ENCODE measurements around the gene PTS.

DNA sequence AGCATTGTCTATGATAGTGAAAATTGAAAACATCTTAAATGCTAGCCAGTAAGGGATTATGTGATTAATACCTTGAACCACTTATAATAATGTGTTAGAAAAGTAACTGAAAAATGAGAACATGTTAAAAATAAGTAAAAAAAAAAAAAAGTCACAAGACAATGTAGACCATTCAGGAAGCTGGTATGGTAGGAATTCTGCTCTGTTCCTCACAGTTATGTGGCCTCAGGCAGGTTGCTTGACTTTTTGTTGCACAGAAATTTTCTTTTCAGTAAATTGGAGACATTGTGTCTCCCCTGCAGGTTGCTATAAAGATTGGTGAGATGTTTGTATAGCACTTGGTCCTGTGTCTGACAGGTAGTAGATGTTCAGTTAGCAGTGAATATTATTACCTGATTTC is 51.7 kb downstream of the PTS start:
- TF ChIP-seq FOXJ3 (CRISPR knock-in tag; IDR thresholded peaks at IDR 0.05; ENCODE audit: borderline replicate concordance) (no peak), MYBL2 (CRISPR knock-in tag; IDR thresholded peaks at IDR 0.05) (no peak), NFYB (CRISPR knock-in tag; conservative IDR thresholded peaks at IDR 0.05; ENCODE audit: low read depth) (no peak), NR2C2 (CRISPR knock-in tag; IDR thresholded peaks at IDR 0.05) (no peak), KAT7 (CRISPR knock-in tag; IDR thresholded peaks at IDR 0.05; ENCODE audit: borderline replicate concordance) (no peak), ETV6 (CRISPR knock-in tag; IDR thresholded peaks at IDR 0.05) (no peak), STAT6 (CRISPR knock-in tag; conservative IDR thresholded peaks at IDR 0.05; ENCODE audit: low read depth) (no peak)
- TF ChIP-seq, protein P1, sequence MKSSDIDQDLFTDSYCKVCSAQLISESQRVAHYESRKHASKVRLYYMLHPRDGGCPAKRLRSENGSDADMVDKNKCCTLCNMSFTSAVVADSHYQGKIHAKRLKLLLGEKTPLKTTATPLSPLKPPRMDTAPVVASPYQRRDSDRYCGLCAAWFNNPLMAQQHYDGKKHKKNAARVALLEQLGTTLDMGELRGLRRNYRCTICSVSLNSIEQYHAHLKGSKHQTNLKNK (CRISPR knock-in tag; IDR thresholded peaks at IDR 0.05): no peak
